Midbrain (tissue), 1 donor: ENCODE measurements around the gene CHSY1.
"Not testable (repeated sequence)": the region's sequence is repeated elsewhere in the genome, so short reads cannot be mapped to it uniquely, and the experiment has no call there.

ENCODE experiments used
- DNase-seq: peaks from one replicate; lab custom pipeline; 2025; lab: John Stamatoyannopoulos, UW

Gene CHSY1

DNA sequence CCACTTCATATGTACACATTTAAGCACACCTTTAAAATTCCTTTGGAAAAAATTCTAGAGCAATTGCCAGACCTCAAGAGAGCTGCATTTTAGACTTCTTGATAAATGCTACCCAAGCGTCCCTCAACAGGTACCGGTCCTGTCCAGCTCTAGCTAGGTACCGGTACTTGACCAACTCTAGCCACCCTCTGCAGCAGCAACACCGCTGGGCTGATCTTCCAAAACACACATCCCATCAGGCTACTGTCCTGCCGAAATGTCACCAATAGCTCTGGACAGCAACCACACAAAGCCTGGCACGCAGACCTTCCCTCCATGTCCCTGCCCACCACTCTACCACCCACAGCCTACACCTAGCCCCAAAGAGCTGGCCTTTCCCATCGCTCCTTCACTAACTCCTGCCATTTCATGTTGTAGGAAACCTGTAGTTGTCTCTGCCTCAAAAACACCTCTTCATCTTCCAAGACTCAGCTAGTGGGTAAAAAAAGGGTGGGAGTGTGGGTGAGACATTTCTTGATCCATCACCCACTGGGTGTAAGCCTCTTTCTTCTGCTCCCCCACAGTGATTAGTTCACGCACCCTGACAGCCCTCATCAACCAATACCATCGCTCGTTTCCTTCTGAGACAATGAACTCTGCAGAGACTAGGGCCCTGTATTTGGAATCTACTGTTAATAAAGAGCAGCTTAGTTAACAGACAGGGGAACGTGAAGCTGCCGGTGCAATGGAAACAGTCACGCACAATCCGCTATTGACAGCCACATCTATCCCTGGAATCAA is 6.8 kb downstream of the CHSY1 start:
- no peak for DNase-seq

DNA sequence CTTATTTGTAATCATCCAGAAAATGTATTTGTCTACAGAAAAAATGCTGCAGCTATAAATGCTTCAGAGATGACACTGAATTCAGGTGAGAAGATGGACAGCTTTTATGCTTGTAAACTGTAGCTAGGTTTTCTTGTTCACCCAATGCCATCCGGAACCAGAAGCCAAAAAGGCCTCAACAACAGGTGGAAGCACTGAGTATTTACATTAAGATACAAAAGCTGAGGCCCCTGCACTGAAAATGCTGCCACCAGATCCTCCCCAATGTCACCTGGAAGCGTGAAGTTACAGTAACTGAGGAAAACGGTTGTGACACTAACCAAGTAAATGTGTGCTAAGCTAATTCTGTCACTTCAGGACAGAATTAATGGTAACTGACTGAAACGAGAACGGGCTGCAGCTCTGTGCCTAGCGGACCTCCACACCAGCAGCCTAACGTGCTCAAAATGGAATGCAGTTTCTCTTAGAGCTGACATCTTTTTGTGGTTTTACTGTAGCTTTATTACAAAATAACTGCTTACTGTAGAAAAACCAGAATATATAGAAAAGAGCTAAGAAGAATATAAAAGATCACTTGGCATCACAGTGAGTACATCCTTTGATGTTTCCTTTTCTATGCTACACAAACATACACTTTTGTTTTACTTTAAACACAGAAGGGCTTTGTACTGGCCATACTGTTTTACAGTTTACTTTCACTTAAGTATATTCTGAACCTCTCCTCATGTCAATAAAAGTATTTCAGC is 7.6 kb downstream of the CHSY1 start:
- DNase-seq = no peak

DNA sequence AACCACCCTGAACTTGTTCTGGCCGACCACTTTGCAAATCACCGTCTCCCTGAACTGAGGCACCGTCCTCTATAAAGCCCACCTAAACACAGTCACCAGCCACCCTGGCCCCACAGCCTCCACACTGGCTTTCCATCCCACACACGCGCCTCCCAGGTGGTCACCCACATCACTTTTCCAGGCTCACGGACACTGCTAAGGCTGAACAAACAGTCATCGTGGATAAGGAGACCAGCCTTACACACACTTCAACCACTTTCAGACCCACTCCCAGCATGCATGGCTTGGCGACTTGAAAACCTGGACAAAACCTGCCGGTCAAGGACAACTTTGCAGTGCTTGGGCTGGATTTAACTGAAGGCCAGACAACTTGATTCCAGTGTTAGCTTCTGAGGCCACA is 8.4 kb downstream of the CHSY1 start:
- DNase-seq = no peak

DNA sequence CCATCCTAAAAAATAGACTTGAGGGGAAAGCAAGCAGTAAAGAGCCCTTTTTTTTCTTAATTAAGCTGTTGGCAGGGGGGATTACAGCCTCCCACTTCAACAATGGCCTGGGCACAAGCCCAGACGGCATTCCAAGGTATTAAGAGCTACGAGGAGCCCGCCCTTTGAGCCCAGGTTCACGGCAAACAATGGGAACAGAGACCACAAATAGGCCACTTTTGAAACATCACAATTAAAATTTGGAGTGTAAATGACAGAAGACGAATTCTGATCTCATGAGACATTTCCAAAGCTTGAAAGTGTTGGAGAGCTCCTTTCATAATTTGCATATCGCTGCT is 8.9 kb downstream of the CHSY1 start:
- no peak for DNase-seq

DNA sequence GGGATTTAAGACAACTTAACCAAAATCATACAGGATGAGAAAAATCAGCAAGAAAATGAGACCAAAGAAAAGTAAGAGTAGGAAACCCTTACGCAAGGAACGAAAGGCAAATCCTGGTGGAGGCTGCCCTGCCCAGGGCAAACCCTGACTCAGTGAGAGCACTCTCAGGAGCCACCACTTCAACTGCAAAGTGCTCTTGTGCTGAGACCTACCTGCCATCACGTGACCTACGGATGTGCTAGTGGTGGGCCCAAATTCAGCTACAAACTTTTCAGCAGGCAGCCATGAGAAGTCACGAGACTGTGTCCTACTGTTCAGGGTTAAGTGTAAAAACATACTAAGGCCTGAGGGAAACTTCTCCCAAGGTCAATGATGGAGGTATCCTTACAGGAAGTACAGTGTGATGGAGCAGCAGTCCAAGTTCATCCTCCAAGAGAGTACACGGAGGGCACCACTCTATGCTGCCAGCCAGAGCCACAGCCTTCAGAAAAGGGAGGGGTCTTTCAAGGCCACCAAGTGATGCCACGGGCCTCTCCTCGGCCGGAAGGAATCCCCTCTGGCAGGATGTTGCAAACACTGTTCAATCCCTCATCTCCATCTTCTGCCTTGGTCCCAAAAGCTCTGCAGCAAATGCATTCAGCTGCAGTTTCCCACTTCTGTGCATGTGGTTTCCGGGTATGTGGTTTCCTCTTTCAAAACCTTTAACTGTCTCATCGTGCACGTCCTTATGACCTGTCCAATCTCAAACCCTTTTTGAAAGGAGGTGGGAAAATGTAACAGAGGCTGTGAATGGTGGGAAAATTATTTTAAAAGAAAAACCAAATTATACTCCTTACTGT is 9.5 kb downstream of the CHSY1 start:
- DNase-seq = no peak

DNA sequence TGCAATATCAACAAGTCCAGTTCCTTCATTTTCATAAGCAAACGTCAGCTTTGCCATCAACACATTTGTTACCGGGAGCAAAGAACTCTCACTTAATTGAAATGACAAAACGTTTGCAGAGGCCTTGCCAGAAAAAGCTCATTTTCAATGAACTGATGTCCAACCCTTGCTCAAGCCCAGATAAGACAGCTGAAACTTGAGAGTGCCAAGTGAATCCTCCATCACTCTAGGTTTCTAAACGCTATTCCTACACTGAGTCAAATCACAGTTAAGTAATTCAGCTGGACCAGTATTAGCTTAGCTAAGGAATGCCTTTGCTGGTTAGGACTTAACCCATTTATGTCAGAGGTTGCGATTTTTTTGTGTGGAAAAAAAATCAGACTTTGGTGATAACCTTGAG is 11.5 kb downstream of the CHSY1 start:
- DNase-seq = no peak

DNA sequence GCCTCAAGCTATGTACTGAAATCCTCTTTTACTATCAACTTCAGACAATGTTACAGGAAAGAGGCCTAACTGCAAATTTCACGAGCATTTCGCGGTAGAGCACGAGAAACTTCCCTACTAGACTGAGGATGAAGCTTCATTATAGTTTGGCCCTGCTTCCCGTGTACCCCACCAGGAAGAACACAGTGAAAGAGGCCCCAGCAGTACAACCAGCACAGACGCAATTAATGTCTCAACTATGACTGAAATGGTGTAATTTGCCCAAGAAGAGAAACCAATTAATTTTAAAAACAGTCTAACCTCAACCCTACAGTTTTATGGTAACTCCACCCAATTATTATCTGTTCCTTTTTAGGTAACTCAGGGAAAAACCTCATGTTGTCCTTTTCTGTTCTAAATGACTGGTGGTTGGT is 12.1 kb downstream of the CHSY1 start:
- no peak for DNase-seq

DNA sequence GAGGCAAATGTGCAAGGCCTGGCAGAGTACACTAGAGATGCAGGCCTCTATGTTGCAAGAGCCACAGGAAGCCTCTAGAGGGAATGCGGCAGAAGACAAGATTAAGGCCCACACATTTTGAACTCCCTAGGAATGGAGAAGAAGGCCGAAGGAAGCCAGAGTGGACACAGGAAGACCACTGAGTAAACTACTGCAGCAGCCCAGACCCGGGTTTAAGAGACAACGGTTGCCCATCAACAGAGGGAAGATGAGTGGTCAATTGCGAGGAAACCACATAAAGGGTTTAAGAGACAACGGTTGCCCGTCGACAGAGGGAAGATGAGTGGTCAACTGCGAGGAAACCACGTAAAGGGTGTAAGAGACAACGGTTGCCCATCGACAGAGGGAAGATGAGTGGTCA is 14.6 kb downstream of the CHSY1 start:
- no peak for DNase-seq

DNA sequence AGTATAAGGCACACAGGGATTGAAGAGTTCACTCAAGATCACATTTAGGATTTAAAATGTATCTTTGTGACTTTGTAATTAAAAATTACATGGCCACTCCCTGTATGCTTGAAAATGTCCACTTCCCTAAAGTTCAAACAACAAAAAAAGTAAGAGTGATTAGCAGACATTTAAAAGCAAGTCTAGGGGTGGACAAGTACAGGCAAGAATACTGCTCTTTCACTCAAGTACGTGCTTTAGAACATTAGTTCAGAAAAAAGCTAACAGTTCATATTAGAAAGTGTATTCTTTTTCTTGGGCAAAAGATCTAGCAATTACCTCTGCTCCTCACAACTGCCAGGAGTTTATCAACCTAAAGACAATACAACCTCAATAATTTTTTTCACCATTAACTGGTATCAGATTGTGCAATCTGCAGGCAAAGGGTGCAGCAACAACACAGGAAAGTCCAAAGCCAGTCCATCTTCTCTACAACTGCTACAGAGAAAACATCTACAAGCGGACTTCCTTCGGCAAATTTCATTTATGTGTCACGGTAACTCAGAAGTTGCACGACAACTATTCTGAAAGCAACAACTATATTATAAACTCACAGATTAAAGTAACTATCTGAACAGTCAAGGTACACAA is 18.1 kb downstream of the CHSY1 start:
- no peak for DNase-seq

DNA sequence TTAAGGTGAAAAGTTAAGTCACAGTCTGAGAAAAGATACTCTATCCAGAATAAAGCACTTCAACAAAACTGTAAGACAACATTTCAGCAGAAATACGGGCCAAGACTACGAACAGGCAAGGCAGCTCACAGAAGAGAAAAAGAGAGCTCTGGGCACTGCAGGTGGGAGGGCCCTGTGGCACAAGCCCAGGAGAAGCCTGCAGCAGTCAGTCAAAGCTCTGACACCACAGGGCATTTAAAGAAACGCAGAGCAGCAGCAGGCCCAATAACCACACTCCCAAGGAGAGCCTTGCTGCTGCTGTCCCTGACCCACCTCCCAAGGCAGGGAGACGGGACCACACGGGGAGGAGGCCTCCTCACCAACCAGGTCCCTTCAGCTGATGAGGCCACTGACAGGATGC is 19.2 kb downstream of the CHSY1 start:
- peak; percentile 28 for DNase-seq

DNA sequence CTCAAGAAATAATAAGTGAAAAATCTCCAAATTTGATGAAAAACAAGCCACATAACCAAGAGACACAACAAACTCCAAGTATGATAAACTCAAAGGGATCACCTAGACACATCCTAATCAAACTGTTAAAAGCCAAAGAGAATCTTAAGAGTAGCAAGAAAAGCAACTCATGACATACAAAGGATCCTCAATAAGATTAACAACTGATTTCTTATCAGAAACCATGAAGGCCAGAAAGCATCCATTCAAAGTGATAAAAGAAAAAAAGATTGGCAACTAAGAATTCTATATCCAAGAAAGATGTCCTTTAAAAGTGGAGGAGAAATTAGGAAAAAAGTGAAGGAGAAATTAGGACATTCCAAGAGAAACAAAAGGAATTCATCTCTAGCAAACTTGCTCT is 23.5 kb downstream of the CHSY1 start:
- no peak for DNase-seq

DNA sequence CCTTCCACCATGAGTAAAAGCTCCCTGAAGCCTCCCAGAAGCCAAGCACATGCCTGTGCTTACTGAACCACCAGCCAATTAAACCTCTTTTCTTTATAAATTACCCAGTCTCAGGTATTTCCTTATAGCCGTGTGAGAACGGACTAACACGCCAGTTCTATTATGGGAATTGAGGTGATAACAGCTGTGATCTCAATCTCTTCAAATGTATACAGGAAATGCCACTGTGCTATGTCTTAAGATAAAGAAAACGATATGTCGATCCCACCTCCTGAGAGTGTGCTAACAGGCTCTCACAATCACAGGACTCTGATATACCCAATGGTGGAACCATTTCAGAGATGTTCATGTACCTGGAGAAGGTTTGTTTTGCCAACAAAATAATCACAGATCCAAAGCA is 26.2 kb downstream of the CHSY1 start:
- DNase-seq = no peak

DNA sequence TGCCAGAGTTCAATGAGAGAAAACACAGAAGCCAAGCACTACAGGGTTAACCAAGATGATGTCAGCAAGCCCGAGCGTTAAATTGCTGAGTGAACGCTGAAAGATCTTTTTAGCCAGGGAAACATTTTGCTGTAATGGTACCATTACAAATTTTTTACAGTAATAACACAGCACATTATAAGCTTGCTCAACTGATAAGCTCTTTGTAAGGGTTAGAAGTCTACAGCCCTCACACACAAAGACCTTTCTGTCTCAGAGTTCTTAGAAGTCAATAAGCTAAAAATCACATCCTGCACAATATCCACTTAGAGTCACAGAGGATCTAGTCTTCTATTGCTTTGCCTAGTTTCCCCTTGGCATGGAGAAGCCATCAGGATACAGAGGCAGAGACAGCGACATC is 29.9 kb downstream of the CHSY1 start:
- DNase-seq = no peak

DNA sequence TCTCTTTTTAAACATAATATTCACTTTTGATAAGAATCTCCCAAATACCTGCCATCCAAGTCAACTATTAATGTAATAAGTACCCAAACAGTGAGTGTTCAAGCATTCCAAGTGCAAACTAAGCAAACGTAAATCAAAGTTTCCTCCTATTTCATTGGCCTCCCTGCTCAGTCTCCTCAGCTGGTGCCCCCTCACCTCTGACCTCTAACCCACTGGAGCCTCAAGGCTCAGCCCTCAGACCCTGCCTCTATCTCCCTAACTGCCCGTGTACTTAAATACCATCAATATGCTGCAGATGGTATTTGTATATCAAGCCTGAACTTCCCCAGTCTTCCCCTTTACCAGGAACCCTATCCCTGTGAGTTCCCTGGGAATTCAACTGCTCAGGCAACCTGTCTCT is 31.8 kb downstream of the CHSY1 start:
- DNase-seq = no peak

DNA sequence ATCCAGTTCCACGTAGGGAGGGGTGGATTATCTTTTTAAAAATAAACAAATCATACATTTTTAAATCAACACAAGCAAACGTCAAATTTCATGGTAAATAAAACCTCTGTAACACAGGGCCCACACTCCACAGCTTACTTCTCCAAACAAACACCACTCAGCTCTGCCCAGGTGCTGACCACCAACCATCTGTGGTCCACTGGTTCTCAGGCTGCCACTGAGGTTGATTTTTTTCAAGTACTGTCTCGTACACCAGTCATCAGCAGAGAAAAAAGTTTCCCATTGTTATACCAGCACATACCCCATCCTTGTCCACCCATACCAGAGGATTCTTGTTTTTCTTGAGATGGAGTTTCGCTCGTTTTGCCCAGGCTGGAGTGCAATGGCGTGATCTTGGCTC is 32.4 kb downstream of the CHSY1 start:
- DNase-seq = no peak

DNA sequence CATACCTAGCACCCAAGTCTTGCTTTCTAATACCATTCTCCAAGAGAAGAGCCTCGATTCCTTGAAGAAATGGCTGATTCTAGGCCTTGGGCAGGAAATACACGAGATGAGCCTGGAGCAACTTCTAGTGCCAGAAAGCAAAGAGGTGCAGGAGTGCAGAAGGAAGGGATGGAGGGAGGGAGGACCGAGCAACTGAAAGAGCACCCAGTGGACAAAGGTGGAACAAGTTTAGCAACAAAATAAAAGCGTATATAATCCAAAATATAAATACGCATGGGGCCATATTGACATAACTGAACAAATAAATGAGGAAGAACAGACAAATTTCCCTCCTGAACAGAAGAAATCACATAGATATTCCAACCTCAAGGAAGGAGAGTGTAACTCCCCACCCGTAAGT is 34.4 kb downstream of the CHSY1 start:
- DNase-seq = no peak

DNA sequence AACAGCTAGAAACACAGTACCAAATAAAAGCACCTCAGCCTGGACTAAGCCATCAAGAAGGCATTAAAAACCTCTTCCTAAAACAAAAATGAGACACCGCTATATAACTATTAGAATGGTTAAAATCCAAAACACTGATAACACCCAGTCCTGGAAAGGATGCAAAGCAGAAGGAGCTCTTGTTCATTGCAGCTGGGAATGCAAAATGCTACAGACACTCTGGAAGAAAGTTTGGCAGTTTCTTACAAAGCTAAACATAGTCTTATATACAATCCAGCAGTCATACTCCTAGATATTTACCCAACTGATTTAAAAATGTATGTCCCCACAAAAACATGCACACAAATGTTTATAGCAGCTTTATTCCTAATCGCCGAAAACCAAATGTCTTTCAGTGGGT is 35.7 kb downstream of the CHSY1 start:
- no peak for DNase-seq

DNA sequence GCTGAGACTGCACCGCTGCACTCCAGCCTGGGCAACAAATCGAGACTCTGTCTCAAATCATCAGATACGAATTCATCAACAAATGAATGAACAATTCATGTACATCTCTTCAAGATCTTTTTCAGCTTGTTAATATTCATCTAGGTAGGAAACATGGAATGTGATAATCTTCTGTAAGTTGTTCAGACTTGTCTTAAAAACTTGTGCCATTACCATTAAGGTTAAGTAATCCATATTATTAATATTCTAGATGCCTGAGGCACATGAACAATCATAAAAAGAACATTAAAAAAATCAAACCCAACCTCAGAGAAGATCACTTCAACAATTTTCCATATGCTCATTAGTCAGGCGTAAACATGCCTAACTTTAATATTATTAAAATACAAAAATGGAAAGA is 36.2 kb downstream of the CHSY1 start:
- DNase-seq = no peak

DNA sequence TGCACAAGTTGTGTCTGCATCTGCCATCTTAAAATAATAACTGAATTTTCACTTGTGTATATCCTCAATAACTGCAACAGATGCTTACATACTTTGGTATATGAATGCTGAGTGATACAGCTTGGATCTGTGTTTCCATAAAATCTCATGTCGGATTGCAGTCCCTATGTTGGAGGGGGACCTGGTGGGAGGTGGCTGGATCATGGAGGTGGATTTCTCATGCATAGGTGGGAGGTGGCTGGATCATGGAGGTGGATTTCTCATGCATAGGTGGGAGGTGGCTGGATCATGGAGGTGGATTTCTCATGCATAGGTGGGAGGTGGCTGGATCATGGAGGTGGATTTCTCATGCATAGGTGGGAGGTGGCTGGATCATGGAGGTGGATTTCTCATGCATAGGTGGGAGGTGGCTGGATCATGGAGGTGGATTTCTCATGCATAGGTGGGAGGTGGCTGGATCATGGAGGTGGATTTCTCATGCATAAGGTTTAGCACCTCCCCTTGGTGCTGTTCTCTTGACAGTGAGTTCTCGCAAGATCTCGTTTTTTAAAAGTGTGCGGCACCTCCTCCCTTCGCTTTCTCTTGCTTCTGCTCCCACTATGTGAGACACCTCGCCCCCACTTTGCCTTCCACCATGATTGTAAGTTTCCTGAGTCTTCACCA is 37.3 kb downstream of the CHSY1 start:
- not testable (repeated sequence) for DNase-seq

DNA sequence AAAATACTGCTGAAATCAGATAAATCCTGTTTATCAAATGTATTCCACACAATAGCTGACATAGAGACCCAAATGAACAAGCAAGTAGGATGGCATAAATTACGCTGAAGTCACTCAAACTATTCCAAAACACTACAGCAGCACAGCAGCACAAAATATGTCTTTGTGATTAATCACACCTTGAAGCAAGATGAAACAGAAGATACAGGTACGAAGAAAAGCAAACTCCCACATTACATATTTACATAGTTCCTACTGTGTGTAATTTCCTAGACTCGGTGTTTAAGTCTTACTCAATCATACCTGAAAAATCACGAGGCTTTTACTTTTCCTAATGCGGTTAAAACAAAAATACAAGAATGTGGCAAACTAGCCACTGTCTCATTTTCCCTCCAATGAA is 38.3 kb downstream of the CHSY1 start:
- no peak for DNase-seq

DNA sequence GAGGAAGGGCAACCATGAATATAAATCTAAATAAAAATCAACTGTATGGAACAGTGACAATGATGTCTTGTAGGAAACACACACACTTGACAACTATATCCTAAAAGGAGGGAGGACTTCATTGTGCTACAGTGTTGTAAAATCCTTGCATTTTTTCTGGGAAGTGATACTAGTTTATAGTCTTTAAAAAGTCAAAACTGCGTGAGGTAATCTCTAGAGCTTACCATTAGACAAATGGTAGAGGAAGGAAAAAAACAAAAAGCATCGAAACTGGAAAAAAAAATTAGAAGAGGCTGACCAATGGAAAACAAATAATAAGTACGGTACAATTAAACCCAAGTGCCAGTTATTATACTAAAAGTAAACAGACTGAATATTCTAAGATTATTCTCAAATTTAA is 38.7 kb downstream of the CHSY1 start:
- DNase-seq = no peak

DNA sequence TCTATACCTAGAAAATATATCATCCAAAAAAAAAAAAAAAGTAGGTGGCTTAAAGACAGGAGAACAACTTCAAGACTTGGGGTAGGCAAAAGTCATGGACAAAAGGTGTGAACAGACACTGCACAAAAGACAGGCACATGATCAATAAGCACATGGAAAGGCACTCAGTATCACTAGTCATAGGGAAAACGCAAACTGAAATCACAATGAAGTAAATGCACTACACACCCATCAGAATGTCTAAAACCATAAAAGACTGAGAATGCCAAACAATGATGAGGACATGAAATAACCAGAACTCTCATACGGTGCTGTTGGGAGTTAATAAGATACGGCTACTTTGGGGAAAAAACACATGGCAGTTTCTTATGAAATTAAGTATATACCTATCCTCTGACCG is 40.0 kb downstream of the CHSY1 start:
- no peak for DNase-seq
